CD4-positive, alpha-beta memory T cell (primary cell): Measurements from ENCODE around the gene PLK5. TPM values are rescaled to one million over a fixed set of nuclear protein-coding genes. Genes with fewer than 3 reads are reported as not detected.

Experiments
- CTCF ChIA-PET: fragments of 350-600 bp; sonication (Branson Sonifier 250); formaldehyde crosslinking; loops from one replicate; lab custom pipeline; 2021; ENCODE audit warnings: inconsistent platforms; ENCODE audit not compliant: partially characterized antibody; lab: Charles Lee
- POLR2A ChIA-PET: fragments of 350-600 bp; sonication (Branson Sonifier 250); formaldehyde crosslinking; loops from one replicate; lab custom pipeline; 2021; ENCODE audit not compliant: partially characterized antibody; lab: Charles Lee
- DNase-seq, 5 donors: peaks; one replicate each; pipeline versions ENCODE4 v3.0.0 to v3.0.0-alpha.2; 2020 to 2022; ENCODE audit warnings: mixed read lengths in 1 of 5
- H3K27ac ChIP-seq: one replicate; pipeline ENCODE4 v1.7.0; 2013; ENCODE audit warnings: low read depth, low read length
- H3K27me3 ChIP-seq: 2 replicates; pipeline ENCODE4 v1.7.0; 2013; ENCODE audit warnings: mild to moderate bottlenecking, low read length, moderate library complexity; ENCODE audit not compliant: insufficient read depth
- H3K36me3 ChIP-seq: 2 replicates; pipeline ENCODE4 v1.7.0; 2013; ENCODE audit warnings: mild to moderate bottlenecking, low read length, moderate library complexity; ENCODE audit not compliant: insufficient read depth
- H3K4me1 ChIP-seq: 2 replicates; pipeline ENCODE4 v1.7.0; 2013; ENCODE audit warnings: mild to moderate bottlenecking, low read length, moderate library complexity; ENCODE audit not compliant: insufficient read depth
- H3K4me3 ChIP-seq, 2 donors: one replicate each; pipeline ENCODE4 v1.7.0; 2013; ENCODE audit warnings: low read length in 2 of 2, mild to moderate bottlenecking in 1 of 2
- H3K9me3 ChIP-seq, 2 donors: one replicate each; pipeline ENCODE4 v1.7.0; 2013; ENCODE audit warnings: low read length in 2 of 2, control low read depth in 1 of 2; ENCODE audit not compliant: control insufficient read depth in 1 of 2
- H3K27ac Mint-ChIP-seq, 7 donors: one replicate each; pipeline ENCODE4 v1.8.0; 2020 to 2021; ENCODE audit warnings: mixed read lengths in 7 of 7, mild to moderate bottlenecking in 6 of 7, inconsistent platforms in 3 of 7, moderate library complexity in 3 of 7
- H3K27me3 Mint-ChIP-seq, 2 donors: one replicate each; pipeline ENCODE4 v1.8.0; 2020 to 2021; ENCODE audit warnings: mixed read lengths in 2 of 2
- H3K36me3 Mint-ChIP-seq, 2 donors: one replicate each; pipeline ENCODE4 v1.8.0; 2020 to 2021; ENCODE audit warnings: mixed read lengths in 2 of 2, inconsistent platforms in 1 of 2, mild to moderate bottlenecking in 1 of 2
- H3K4me1 Mint-ChIP-seq, 4 donors: one replicate each; pipeline ENCODE4 v1.8.0; 2020 to 2021; ENCODE audit warnings: mixed read lengths in 4 of 4, mild to moderate bottlenecking in 1 of 4
- H3K4me3 Mint-ChIP-seq, 8 donors: one replicate each; pipeline ENCODE4 v1.8.0; 2020 to 2021; ENCODE audit warnings: mixed read lengths in 8 of 8, mild to moderate bottlenecking in 7 of 8, moderate library complexity in 6 of 8, inconsistent platforms in 3 of 8
- H3K9me3 Mint-ChIP-seq, 8 donors: one replicate each; pipeline ENCODE4 v1.8.0; 2020 to 2021; ENCODE audit warnings: mixed read lengths in 8 of 8, mild to moderate bottlenecking in 5 of 8, inconsistent platforms in 3 of 8, moderate library complexity in 1 of 8
- intact Hi-C: fragments of 100-400 bp; cut with micrococcal nuclease; formaldehyde crosslinking; loops from one replicate; pipeline ENCODE4 v1.15.1; 2023
- polyA plus RNA-seq, 2 donors: library from polyadenylated mRNA; unstranded; fragments of 300-500 nt; fragmentation: Illumina TruSeq; gene quantifications; one replicate each; pipeline ENCODE4 v1.2.3, GENCODE V29; 2021
- total RNA-seq, 2 experiments: library from RNA; stranded (reverse); gene quantifications; one replicate each; pipeline ENCODE4 v1.2.3, GENCODE V29; 2021

Gene PLK5
- total and polyA plus RNA-seq, 4 experiments from 2014 or later, result not detected

DNA sequence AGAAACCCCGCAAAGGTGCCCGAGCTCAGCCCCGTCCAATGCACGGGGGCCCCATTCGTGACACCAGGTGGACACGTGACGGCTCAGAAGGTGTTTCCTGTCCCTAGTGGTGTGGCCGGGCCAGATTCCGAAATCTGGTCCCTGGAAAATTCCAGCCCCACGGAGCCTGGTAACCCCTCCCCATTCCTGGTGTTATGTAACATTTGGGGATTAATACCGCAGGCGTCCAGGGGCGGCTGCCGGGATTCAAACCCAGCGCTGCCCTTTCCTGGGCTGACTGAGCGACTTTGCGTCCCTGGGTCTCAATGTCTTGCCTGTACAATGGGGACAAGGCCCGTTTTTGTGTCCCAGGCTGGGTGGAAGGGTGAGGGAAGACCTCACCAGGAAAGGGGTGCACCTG lies 1.0 kb upstream of the PLK5 start:
- ChIA-PET POLR2A (no interaction called here), CTCF (no interaction called here)
- H3K27ac ChIP-seq, result no peak overlapping the region
- no peaks in the 10 kb centered on the region for H3K36me3 ChIP-seq
- H3K9me3 Mint-ChIP-seq, result peaks cover 0 to 3% (median 0%) of the 10 kb centered on the region in 8 donors
- DNase-seq, result no peak
- peaks cover 0 to 9% (median 6%) of the 10 kb centered on the region in 4 donors for H3K4me1 Mint-ChIP-seq
- H3K4me3 ChIP-seq, result no peak overlapping the region
- H3K36me3 Mint-ChIP-seq, result no peaks in the 10 kb centered on the region
- H3K4me1 ChIP-seq, result no peaks in the 10 kb centered on the region
- intact Hi-C loops, result no loop called here
- H3K27ac Mint-ChIP-seq, result no peak overlapping the region
- H3K27me3 ChIP-seq, result peaks cover 10% of the 10 kb centered on the region
- no peaks in the 10 kb centered on the region for H3K9me3 ChIP-seq
- H3K27me3 Mint-ChIP-seq, result peaks cover 20 to 24% of the 10 kb centered on the region in 2 donors
- H3K4me3 Mint-ChIP-seq, result no peak overlapping the region

DNA sequence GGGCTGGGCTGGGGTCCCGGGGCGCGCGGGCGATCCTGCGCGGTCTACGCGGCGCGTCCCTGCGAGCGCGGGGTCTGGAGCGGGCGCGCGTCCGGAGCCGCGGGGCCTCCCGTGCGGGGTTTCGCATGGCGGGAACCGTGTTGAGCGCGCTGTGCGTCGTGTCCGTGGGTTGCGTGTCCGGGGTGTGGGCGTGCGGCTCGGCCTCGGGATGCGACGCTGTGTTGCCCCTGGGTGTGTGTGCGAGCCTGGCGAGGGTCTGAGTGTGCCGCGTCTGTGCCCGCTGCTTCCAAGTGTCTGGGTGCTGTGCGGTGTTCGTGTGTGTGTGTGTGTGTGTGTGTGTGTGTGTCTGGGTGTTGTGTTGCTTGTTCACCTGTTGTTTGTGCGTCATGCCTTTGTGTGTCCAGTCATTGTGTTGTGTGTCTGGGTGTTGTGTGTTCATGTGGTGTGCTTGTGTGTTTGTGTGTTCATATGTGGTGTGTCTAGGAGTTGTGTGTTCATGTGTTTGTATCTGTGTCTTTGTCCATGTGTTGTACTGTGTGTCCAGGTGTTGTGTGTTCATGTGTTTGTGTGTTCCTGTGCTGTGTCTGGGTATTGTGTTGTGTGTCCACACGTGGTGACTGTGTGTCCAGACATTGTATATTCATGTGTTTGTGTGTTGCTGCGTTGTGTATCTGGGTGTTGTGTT lies 552 bp downstream of the PLK5 start:
- H3K9me3 ChIP-seq, result no peaks in the 10 kb centered on the region
- intact Hi-C loops, result no loop called here
- peaks cover 10% of the 10 kb centered on the region for H3K27me3 ChIP-seq
- H3K27me3 Mint-ChIP-seq, result peaks cover 20 to 21% of the 10 kb centered on the region in 2 donors
- ChIA-PET POLR2A (no interaction called here), CTCF (no interaction called here)
- DNase-seq, result no peak
- H3K27ac Mint-ChIP-seq, result no peak overlapping the region
- H3K36me3 ChIP-seq, result no peaks in the 10 kb centered on the region
- H3K4me3 Mint-ChIP-seq, result peak overlapping the region in 5 of 8 donors; percentile 31 to 80 (median 45)
- H3K9me3 Mint-ChIP-seq, result peaks cover 0 to 3% (median 0%) of the 10 kb centered on the region in 8 donors
- no peak overlapping the region for H3K4me3 ChIP-seq
- H3K36me3 Mint-ChIP-seq, result no peaks in the 10 kb centered on the region
- H3K4me1 ChIP-seq, result no peaks in the 10 kb centered on the region
- H3K4me1 Mint-ChIP-seq, result peaks cover 0 to 9% (median 6%) of the 10 kb centered on the region in 4 donors
- H3K27ac ChIP-seq, result no peak overlapping the region

DNA sequence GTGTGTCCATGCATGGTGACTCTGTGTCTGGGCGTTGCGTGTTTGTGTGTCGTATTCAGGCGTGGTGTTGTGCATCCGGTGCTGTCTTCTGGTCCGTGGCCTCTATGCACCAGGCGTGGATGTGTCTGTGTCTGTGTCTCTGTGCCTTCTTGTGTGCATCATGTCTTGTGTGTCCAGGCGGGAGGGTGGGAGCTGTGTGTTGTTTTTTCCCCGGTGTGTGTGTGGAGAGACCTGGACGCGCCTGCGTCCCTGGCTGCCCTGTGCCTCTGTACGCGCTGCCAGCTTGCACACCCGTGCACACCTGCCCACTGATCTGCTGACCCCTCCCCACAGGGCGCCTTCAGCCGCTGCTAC lies 1.1 kb downstream of the PLK5 start:
- Mint-ChIP-seq H3K27ac (no peak overlapping the region), H3K4me1 (peaks cover 0 to 9% (median 6%) of the 10 kb centered on the region in 4 donors), H3K4me3 (peak overlapping the region in 2 of 8 donors; percentile 65 to 80), H3K27me3 (peaks cover 20 to 21% of the 10 kb centered on the region in 2 donors), H3K36me3 (no peaks in the 10 kb centered on the region), H3K9me3 (peaks cover 0 to 3% (median 0%) of the 10 kb centered on the region in 8 donors)
- no peak for DNase-seq
- Histone ChIP-seq H3K9me3 (no peaks in the 10 kb centered on the region), H3K36me3 (no peaks in the 10 kb centered on the region), H3K4me1 (no peaks in the 10 kb centered on the region), H3K4me3 (no peak overlapping the region), H3K27me3 (peaks cover 10% of the 10 kb centered on the region), H3K27ac (no peak overlapping the region)
- intact Hi-C loops, result no loop called here
- ChIA-PET POLR2A (no interaction called here), CTCF (no interaction called here)

DNA sequence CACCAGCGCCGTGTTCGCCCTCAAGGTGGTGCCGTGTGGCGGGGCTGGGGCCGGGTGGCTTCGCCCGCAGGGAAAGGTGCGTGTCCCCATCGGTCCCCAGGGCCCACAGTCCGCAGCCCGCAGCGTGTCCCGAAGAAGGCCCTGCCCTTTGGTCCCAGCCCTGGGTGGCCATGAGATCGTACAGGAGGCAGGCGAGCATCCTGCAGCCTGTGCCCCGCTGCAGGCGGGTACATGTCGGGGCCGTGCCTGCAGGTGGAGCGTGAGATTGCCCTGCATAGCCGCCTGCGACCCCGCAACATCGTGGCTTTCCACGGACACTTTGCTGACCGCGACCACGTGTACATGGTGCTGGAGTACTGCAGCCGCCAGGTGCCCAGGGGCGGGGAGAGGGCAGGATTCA lies 1.5 kb downstream of the PLK5 start:
- Histone ChIP-seq H3K9me3 (no peaks in the 10 kb centered on the region), H3K4me3 (no peak overlapping the region), H3K27me3 (peaks cover 10% of the 10 kb centered on the region), H3K36me3 (no peaks in the 10 kb centered on the region), H3K27ac (no peak overlapping the region), H3K4me1 (no peaks in the 10 kb centered on the region)
- Mint-ChIP-seq H3K27me3 (peaks cover 20 to 21% of the 10 kb centered on the region in 2 donors), H3K36me3 (no peaks in the 10 kb centered on the region), H3K9me3 (peaks cover 0 to 3% (median 0%) of the 10 kb centered on the region in 8 donors), H3K4me3 (no peak overlapping the region), H3K27ac (no peak overlapping the region), H3K4me1 (peaks cover 0 to 9% (median 6%) of the 10 kb centered on the region in 4 donors)
- POLR2A ChIA-PET, result no interaction called here
- intact Hi-C loops, result no loop called here
- CTCF ChIA-PET, result no interaction called here
- no peak for DNase-seq

DNA sequence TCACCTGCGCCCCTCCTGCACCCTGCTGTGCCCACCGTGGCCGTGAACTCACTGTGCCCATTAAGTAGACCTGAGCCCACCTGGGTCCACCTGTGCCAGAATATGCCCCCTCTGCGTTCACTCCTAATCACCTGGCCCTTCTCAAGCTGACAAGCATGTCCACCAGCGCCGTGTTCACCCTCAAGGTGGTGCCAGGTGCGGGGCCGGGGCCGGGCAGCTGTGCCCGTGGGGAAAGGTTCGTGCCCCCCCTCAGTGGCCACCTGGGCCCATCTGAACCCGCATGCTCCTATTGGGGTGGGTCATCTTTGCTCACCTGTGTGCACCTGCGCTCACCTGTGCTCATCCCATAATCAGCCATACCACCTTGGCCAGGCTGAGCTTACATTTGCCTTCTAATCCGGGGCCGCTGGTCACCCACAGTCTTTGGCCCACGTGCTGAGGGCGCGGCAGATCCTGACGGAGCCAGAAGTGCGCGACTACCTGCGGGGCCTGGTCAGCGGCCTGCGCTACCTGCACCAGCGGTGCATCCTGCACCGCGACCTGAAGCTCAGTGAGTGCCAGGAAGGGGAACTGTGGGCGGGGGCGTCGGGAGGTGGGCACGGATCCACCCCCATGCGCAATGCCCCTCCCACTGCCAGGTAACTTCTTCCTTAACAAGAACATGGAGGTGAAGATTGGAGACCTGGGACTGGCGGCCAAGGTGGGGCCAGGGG lies 2.3 kb downstream of the PLK5 start:
- peaks cover 20 to 21% of the 10 kb centered on the region in 2 donors for H3K27me3 Mint-ChIP-seq
- Histone ChIP-seq H3K4me1 (no peaks in the 10 kb centered on the region), H3K27me3 (peaks cover 10% of the 10 kb centered on the region), H3K9me3 (no peaks in the 10 kb centered on the region), H3K4me3 (no peak overlapping the region), H3K36me3 (no peaks in the 10 kb centered on the region), H3K27ac (no peak overlapping the region)
- peaks cover 0 to 9% (median 6%) of the 10 kb centered on the region in 4 donors for H3K4me1 Mint-ChIP-seq
- no peak for DNase-seq
- no peaks in the 10 kb centered on the region for H3K36me3 Mint-ChIP-seq
- intact Hi-C loops, result no loop called here
- H3K27ac Mint-ChIP-seq, result no peak overlapping the region
- POLR2A ChIA-PET, result no interaction called here
- H3K4me3 Mint-ChIP-seq, result peak overlapping the region in 1 of 8 donors; percentile 41
- H3K9me3 Mint-ChIP-seq, result peaks cover 0 to 3% (median 0%) of the 10 kb centered on the region in 8 donors
- CTCF ChIA-PET, result no interaction called here

DNA sequence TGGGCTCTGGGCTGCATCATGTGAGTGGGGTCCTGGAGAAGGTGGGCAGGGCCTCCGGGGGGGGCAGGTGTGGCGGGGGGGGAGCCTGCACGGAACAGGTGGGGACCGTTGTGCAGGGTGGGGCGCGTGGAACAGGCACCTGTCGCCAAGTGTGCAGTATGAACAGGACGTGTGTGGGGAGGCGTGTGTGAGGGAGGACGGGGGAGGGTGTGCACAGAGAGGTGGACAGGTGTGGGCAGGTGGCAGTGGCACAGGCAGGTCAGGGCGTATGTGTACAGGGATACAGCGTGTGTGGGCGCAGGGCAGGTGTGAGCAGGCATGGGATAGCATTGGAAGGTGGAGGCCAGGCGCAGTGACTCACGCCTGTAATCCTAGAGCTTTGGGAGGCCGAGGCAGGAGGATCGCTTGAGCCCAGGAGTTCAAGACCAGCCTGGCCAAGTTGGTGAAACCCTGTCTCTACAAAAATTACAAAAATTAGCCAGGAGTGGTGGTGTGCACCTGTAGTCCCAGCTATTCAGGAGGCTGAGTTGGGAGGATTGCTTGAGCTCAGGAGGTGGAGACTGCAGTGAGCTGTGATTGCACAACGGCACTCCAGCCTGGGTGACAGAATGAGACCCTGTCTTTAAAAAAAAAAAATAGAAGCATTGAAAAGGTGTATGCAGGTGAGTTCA lies 3.2 kb downstream of the PLK5 start:
- Histone ChIP-seq H3K27me3 (peaks cover 10% of the 10 kb centered on the region), H3K9me3 (no peaks in the 10 kb centered on the region), H3K4me3 (no peak overlapping the region), H3K36me3 (no peaks in the 10 kb centered on the region), H3K27ac (no peak overlapping the region), H3K4me1 (no peaks in the 10 kb centered on the region)
- Mint-ChIP-seq H3K9me3 (peaks cover 0 to 3% (median 0%) of the 10 kb centered on the region in 8 donors), H3K36me3 (no peaks in the 10 kb centered on the region), H3K27me3 (peaks cover 23% of the 10 kb centered on the region in 2 donors), H3K27ac (no peak overlapping the region), H3K4me3 (no peak overlapping the region), H3K4me1 (peaks cover 0 to 9% (median 7%) of the 10 kb centered on the region in 4 donors)
- CTCF ChIA-PET, result no interaction called here
- intact Hi-C loops, result no loop called here
- DNase-seq, result no peak
- POLR2A ChIA-PET, result no interaction called here

DNA sequence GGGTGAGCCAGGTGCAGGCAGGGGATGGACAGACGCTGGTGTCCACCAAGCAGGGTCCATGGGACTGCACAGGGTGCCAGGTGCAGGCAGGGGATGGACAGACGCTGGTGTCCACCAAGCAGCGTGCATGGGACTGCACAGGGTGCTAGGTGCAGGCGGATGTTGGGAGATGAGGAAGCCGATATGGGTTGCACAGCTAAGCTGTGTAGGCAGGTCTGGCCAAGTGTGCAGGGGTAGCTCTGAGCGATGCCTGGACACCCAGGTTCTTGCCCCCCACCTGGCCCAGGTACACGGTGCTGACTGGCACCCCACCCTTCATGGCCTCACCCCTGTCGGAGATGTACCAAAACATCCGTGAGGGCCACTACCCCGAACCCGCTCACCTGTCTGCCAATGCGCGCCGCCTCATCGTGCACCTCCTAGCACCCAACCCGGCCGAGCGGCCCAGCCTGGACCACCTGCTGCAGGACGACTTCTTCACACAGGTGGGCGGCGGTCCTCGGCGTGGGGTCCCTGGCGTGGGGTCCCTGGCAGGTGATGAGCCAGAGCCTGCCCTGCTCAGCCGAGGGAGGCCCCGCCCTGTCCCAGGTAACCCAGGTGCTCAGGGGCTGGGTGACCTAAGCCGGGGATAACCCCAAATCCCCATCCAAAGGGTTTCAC lies 3.9 kb downstream of the PLK5 start:
- Mint-ChIP-seq H3K36me3 (no peaks in the 10 kb centered on the region), H3K9me3 (peaks cover 0 to 3% (median 0%) of the 10 kb centered on the region in 8 donors), H3K4me3 (no peak overlapping the region), H3K27ac (no peak overlapping the region), H3K4me1 (peaks cover 0 to 9% (median 7%) of the 10 kb centered on the region in 4 donors), H3K27me3 (peaks cover 23% of the 10 kb centered on the region in 2 donors)
- intact Hi-C loops, result no loop called here
- ChIA-PET CTCF (no interaction called here), POLR2A (no interaction called here)
- H3K27me3 ChIP-seq, result peaks cover 10% of the 10 kb centered on the region
- no peak for DNase-seq
- no peaks in the 10 kb centered on the region for H3K9me3 ChIP-seq
- H3K36me3 ChIP-seq, result no peaks in the 10 kb centered on the region
- H3K4me1 ChIP-seq, result no peaks in the 10 kb centered on the region
- H3K27ac ChIP-seq, result no peak overlapping the region
- H3K4me3 ChIP-seq, result no peak overlapping the region
